ENCODE results near the gene UBAP2.

- TF ChIP-seq CTCF (IDR thresholded peaks at IDR 0.05) (peak in 3 of 4 experiments; percentile 39 to 52 (median 52)), POLR2AphosphoS5 (IDR thresholded peaks at IDR 0.05) (peak; percentile 12)
Observed at GRCh38 chr9:33924978-33925797, 123.5 kb downstream of the UBAP2 start.

Data from prostate gland (tissue), 2 donors.